Ramos (cell line): Measurements from ENCODE around the gene MAPK8IP2.
"Not testable (repeated sequence)": the region's sequence is repeated elsewhere in the genome, so short reads cannot be mapped to it uniquely, and the experiment has no call there.

Experiments used
- in situ Hi-C: fragments of 300-500 bp; cut with MboI; formaldehyde crosslinking; loops from one replicate; pipeline ENCODE4 v1.14.3; 2022; ENCODE audit warnings: low sequenced_read_pairs; ENCODE audit not compliant: unreplicated experiment

The MAPK8IP2 gene

GRCh38 chr22:50628543-50629134 is 28.0 kb downstream of the MAPK8IP2 start:
- in situ Hi-C loops, result no loop called here

- in situ Hi-C loops, result no loop called here
These were observed 29.8 kb downstream of the MAPK8IP2 start for GRCh38 chr22:50630376-50630775.

- in situ Hi-C loops, result no loop called here
These were observed 32.5 kb downstream of the MAPK8IP2 start for GRCh38 chr22:50633086-50633485.

- in situ Hi-C loops, result no loop called here
These were observed 33.2 kb downstream of the MAPK8IP2 start for GRCh38 chr22:50633771-50634170.

GRCh38 chr22:50635591-50635990 is 35.0 kb downstream of the MAPK8IP2 start:
- in situ Hi-C loops, result no loop called here

GRCh38 chr22:50640296-50640695 is 39.7 kb downstream of the MAPK8IP2 start:
- in situ Hi-C loops, result not testable (repeated sequence)

- in situ Hi-C loops, result no loop called here
These were observed 40.5 kb downstream of the MAPK8IP2 start for GRCh38 chr22:50640857-50641647.

GRCh38 chr22:50641696-50642607 is 41.4 kb downstream of the MAPK8IP2 start:
- in situ Hi-C loops, result no loop called here

- in situ Hi-C loops, result not testable (repeated sequence)
These were observed 42.6 kb downstream of the MAPK8IP2 start for GRCh38 chr22:50643021-50643820.

- in situ Hi-C loops, result not testable (repeated sequence)
These were observed 43.2 kb downstream of the MAPK8IP2 start for GRCh38 chr22:50643821-50644101.

GRCh38 chr22:50653256-50653655 is 52.7 kb downstream of the MAPK8IP2 start:
- in situ Hi-C loops, result no loop called here

- in situ Hi-C loops, result not testable (repeated sequence)
These were observed 54.1 kb downstream of the MAPK8IP2 start for GRCh38 chr22:50654664-50655063.

- in situ Hi-C loops, result no loop called here
These were observed 55.8 kb downstream of the MAPK8IP2 start for GRCh38 chr22:50656122-50657070.

- in situ Hi-C loops, result no loop called here
These were observed 57.3 kb downstream of the MAPK8IP2 start for GRCh38 chr22:50657925-50658324.

GRCh38 chr22:50659711-50660110 is 59.1 kb downstream of the MAPK8IP2 start:
- in situ Hi-C loops, result not testable (repeated sequence)

GRCh38 chr22:50660306-50660705 is 59.7 kb downstream of the MAPK8IP2 start:
- in situ Hi-C loops, result no loop called here
